GM19438 (cell line): ENCODE data around the gene SLC12A7.
"Not testable (repeated sequence)": the region's sequence is repeated elsewhere in the genome, so short reads cannot be mapped to it uniquely, and the experiment has no call there.

Experiments
- ATAC-seq: cut with Tn5 transposase; IDR thresholded peaks from one replicate; pipeline ENCODE4 v1.9.1; 2021; ENCODE audit warnings: low read depth; ENCODE audit not compliant: unreplicated experiment

Gene SLC12A7

GRCh38 chr5:1127959-1128785, 16.3 kb upstream of the SLC12A7 start:
- no peak for ATAC-seq

GRCh38 chr5:1125695-1126094, 13.8 kb upstream of the SLC12A7 start:
- ATAC-seq: not testable (repeated sequence)

GRCh38 chr5:1125030-1125357, 13.1 kb upstream of the SLC12A7 start:
- ATAC-seq: no peak

GRCh38 chr5:1124205-1125029, 12.6 kb upstream of the SLC12A7 start:
- ATAC-seq: no peak

- ATAC-seq: no peak
Observed at GRCh38 chr5:1123418-1124147, 11.7 kb upstream of the SLC12A7 start.

GRCh38 chr5:1122511-1123294, 10.8 kb upstream of the SLC12A7 start:
- ATAC-seq: no peak

GRCh38 chr5:1121891-1122290, 10.0 kb upstream of the SLC12A7 start:
- ATAC-seq: no peak

- no peak for ATAC-seq
Observed at GRCh38 chr5:1121044-1121443, 9.2 kb upstream of the SLC12A7 start.

- no peak for ATAC-seq
Observed at GRCh38 chr5:1120236-1120999, 8.6 kb upstream of the SLC12A7 start.

GRCh38 chr5:1119312-1119831, 7.5 kb upstream of the SLC12A7 start:
- ATAC-seq: no peak

- no peak for ATAC-seq
Observed at GRCh38 chr5:1118738-1119137, 6.9 kb upstream of the SLC12A7 start.

GRCh38 chr5:1118231-1118698, 6.4 kb upstream of the SLC12A7 start:
- ATAC-seq: no peak

- ATAC-seq: no peak
Observed at GRCh38 chr5:1116977-1117376, 5.1 kb upstream of the SLC12A7 start.

- no peak for ATAC-seq
Observed at GRCh38 chr5:1116109-1116740, 4.4 kb upstream of the SLC12A7 start.

- no peak for ATAC-seq
Observed at GRCh38 chr5:1115123-1115815, 3.4 kb upstream of the SLC12A7 start.

GRCh38 chr5:1113805-1114586, 2.1 kb upstream of the SLC12A7 start:
- no peak for ATAC-seq

- ATAC-seq: no peak
Observed at GRCh38 chr5:1113332-1113690, 1.4 kb upstream of the SLC12A7 start.
